GM19193 (cell line): ENCODE data around the gene CST7.

Source experiments
- POLR2A ChIP-seq: IDR thresholded peaks from 4 replicates; pipeline ENCODE4 v1.6.1; 2011; ENCODE audit not compliant: insufficient read depth, insufficient read length; ENCODE audit errors: extremely low read depth

CST7 gene

DNA sequence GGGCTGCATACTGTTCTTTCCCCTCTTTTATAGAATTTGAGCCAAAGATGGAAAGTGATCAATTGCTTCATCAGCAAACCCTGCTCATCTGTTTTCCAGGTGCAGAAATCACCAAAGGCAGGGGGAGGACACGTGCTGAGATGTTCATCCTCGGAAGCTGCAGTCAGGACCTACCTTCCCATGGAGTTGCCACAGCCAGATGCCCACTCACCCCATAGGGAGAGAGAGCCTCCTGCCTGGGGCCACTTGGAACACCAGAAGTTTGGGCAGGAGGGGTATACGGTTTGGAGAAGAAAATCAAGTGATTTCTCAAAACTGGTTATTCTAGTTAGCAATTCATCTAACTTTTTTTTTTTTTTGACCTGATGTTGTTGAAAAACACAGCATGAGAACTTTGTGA is 5.3 kb upstream of the CST7 start:
- TF ChIP-seq POLR2A = no peak

DNA sequence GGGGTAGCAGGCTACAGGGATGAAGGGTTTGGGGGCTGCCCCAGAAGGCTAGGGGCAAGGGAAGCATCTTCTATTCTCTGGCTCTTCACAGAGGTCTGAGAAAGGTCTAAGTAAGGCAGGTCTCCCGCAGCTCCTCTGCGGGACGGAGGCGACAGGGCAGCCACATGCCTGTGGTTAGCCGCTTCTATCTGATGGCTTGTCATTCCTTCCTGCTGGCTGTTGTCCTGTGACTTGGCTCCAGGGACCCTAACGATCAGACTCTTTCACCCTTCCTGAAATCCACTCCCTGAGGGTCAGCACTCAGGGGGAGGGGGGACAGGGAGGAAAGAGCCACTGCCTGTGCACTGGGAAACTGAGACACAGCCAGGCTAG is 673 bp downstream of the CST7 start:
- no peak for TF ChIP-seq POLR2A

DNA sequence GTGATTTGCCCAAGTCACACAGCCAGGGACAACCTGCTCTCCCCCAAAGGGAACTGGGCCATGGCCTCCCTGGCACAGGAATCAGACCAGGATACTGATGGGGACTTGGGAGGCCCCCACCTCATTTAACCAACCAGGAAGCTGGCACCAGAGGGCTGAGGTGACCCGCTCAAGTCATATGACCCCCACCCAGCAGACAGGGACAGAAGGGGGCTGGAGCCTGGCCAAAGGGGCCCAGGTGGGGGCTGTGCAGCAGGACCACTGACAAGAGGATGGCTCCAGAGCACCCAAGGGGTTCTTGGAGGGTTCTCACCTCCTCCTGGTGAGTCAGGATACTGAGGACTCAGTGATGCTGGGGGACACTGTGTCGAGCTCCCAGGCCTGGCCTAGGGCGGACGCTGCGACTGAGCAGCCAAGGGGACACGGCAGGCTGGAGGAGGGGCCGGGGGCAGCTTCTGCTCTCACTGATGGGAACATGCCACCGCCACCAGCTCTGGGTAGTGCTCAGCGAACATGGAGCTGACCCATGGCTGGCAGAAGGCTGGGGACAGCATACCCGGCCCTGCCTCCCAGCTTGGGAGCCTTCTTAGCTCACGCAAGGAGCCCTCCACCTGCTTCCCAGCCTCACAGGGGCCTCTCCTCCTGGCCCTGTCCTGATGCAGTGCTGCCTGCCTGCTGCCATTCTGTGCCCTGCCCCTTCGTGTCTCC is 1.2 kb downstream of the CST7 start:
- no peak for TF ChIP-seq POLR2A

DNA sequence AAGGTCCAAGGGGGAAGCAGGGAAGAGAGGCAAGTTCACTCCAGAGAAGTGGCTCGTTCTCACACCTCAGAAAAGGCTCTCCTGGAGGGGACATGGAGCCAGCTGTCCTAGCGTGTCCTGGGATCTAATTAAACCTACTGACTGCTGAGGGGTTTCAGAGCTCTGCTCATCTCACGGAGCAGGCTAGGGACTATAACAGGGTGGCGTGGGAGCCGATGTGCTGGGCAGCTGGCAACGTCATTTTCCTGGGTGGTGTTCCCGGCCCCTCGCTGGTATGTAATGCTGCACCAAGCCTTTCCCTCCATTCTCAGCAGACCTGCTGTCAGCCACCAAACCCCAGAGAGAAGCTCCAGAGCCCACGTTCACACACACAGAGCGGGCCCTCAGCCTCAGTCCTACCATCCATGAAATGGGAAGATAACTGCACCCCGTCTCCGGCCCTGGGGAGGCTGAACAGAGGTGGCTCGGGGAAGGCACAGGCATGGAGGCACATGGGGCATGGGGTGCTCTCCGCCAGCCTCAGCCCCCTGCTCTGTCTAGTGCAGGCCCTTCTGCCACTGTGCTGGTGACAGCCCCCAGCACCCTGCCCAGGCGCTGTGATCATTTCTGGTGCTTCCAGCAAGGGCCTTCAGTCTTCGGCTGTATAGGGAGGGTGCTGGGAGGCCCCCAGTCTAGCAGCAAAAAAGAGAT is 1.9 kb downstream of the CST7 start:
- no peak for TF ChIP-seq POLR2A

GRCh38 chr20:24951536-24952083 is 2.5 kb downstream of the CST7 start:
- TF ChIP-seq POLR2A = no peak

- TF ChIP-seq POLR2A = no peak
Measured at GRCh38 chr20:24952376-24953208, 3.5 kb downstream of the CST7 start.

DNA sequence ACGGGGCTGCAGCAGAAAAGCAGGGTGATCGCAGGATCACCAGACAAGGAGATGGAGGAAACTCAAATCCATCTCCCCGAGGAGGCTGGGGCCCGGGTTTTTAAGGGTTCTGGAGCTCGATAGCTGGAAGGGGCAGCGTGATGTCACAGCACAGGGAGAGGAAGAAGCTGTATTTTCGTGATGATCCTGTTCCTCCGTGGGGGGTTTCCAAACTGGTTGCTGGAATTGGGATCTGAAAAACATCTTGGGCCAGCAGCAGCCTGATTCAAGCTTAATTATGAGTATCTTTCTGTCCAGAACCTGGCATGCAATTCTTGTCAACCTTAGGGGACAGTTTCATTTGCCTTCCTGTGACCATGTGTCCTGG is 4.1 kb downstream of the CST7 start:
- TF ChIP-seq POLR2A = no peak

- TF ChIP-seq POLR2A = no peak
Measured at GRCh38 chr20:24953621-24954133, 4.6 kb downstream of the CST7 start.

GRCh38 chr20:24954151-24954550 is 5.1 kb downstream of the CST7 start:
- TF ChIP-seq POLR2A = no peak

DNA sequence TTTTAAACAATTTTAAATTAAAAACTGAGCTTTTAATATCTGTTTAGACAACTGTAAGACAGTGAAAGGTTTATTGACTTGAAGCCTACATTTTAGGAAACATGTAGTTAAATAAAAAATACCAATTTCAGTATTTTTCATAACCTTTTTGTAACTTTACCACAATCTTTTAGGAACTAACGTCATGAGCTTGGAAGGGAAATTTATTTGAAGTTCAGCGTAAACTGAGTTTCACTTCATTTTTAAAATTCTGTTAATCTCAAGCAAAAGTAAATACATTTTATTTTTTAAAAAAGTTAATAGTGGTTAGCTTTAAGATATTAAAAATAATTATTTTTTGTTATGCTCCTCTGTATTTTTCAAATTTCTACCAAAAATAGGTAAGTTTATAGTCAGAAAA is 5.5 kb downstream of the CST7 start:
- TF ChIP-seq POLR2A = no peak

GRCh38 chr20:24955045-24955444 is 6.0 kb downstream of the CST7 start:
- TF ChIP-seq POLR2A = no peak

DNA sequence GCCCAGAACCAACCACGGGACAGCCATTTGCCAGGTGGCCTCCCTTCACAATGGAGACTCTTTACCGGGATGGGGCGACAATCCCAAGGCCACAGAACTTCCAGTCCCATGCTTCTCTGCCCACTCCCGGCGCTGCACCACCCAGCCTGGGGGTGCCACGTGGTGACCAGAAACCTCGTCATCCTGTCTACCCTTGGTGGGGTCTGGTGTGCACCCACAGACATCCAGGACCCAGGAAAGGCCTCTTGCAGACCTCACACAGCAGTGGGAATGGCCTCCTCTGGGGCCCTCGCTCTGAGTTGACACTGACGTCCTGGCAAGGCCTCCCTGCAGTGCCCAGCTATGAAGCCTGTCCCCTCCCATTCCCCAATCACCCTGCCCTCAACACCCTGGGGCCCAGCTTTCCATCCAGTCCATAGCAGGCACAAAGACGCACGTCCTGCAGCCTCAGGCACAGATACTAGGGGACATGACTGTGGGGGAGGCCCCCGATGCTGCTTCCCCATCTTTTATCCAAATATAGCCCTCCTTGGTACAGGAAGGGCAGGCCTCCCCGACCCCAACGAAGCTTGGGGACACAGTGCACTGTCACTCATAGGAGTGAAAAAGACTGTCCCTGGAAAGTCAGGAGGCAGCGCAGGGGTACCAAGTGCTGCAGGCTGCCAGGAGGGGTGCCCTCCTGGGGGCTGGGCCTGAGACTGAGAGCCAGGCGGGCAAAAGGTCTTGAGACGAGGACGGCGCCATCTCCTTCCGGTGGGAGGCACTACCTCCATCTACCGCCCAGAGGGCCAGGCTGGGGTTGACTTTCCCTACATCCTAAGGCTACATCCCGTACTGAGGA is 7.2 kb downstream of the CST7 start:
- no peak for TF ChIP-seq POLR2A

DNA sequence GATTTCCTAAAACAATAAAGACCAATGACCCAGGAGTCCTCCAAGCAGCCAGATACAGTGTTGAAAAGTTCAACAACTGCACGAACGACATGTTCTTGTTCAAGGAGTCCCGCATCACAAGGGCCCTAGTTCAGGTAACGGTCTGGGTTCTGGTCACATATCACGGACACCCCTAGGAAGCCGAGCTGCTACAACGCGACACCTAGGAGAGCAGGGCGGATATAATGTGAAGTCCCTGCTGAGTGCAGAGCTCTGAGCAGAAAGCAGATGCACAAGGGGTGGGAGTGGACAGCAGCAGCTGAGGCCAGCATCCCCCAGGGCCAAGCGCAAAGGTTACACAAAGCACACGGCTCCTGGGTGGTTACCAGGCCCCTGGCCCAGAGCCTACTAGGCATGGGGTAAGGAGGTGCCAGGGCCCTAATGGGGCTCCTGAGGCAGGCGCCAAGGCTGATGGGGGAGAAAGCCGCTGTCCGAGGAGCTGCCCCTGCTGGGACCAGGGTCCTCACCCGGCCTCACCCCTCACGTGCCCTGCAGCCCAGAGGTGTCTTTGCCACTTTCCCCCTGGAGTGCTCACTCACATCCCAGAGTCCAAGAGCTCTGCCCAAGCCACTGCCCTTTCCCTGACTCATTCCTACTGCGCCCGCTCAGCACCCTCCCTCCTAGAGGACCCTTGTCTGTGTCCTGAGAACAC is 8.4 kb downstream of the CST7 start:
- TF ChIP-seq POLR2A = no peak
